DND-41 (cell line): ENCODE results near the gene SSTR4.
A peak's percentile ranks its signal among the peaks of the same experiment; 100 is the strongest.

ENCODE experiments used
- ATAC-seq: fragments of 200-7000 bp; cut with Tn5 transposase; 3 replicates; pipeline ENCODE4 v1.9.1; 2021; ENCODE audit warnings: low read depth; ENCODE audit not compliant: insufficient read depth
- DNase-seq: peaks from one replicate; pipeline ENCODE4 v3.0.0-alpha.2; 2020
- H2AFZ ChIP-seq: 2 replicates; pipeline ENCODE4 v1.6.0; 2012; ENCODE audit warnings: low read depth, low read length
- H3K27ac ChIP-seq: 2 replicates; pipeline ENCODE4 v1.5.1; 2012; ENCODE audit warnings: low read length, inconsistent platforms
- H3K27me3 ChIP-seq: fragments of 200-600 bp; sonication (generic); 2 replicates; pipeline ENCODE4 v1.6.0; 2012; ENCODE audit warnings: low read length, mild to moderate bottlenecking, inconsistent platforms; ENCODE audit not compliant: insufficient read depth, poor library complexity
- H3K36me3 ChIP-seq: 2 replicates; pipeline ENCODE4 v1.5.1; 2012; ENCODE audit warnings: low read length, inconsistent platforms; ENCODE audit not compliant: insufficient read depth
- H3K4me1 ChIP-seq: 2 replicates; pipeline ENCODE4 v1.5.1; 2012; ENCODE audit warnings: mild to moderate bottlenecking, low read length; ENCODE audit not compliant: insufficient read depth
- H3K4me2 ChIP-seq: 2 replicates; pipeline ENCODE4 v1.6.0; 2012; ENCODE audit warnings: mild to moderate bottlenecking, moderate library complexity, low read length, inconsistent platforms; ENCODE audit not compliant: insufficient read depth
- H3K4me3 ChIP-seq, 2 experiments: fragments of 200-600 bp in 1 of 2; shearing (Covaris generic) in 1 of 2; 2 replicates each; pipeline ENCODE4 v1.5.1; 2012 to 2016; ENCODE audit warnings: inconsistent platforms in 2 of 2, low read length in 2 of 2, mild to moderate bottlenecking in 2 of 2, low read depth in 1 of 2, moderate library complexity in 1 of 2
- H3K79me2 ChIP-seq: 2 replicates; pipeline ENCODE4 v1.6.0; 2012; ENCODE audit warnings: low read length, inconsistent platforms; ENCODE audit not compliant: insufficient read depth
- H3K9ac ChIP-seq: 2 replicates; pipeline ENCODE4 v1.6.0; 2012; ENCODE audit warnings: low read depth, mild to moderate bottlenecking, inconsistent platforms, low read length, moderate library complexity
- H3K9me3 ChIP-seq: 2 replicates; pipeline ENCODE4 v1.5.1; 2012; ENCODE audit warnings: low read length, moderate library complexity, mild to moderate bottlenecking, inconsistent platforms; ENCODE audit not compliant: insufficient read depth, severe bottlenecking
- H4K20me1 ChIP-seq: 2 replicates; pipeline ENCODE4 v1.6.0; 2012; ENCODE audit warnings: low read length; ENCODE audit not compliant: insufficient read depth
- CTCF ChIP-seq: IDR thresholded peaks from 2 replicates; pipeline ENCODE4 v1.5.1; 2012; ENCODE audit warnings: borderline replicate concordance, low read length, moderate library complexity, mild to moderate bottlenecking; ENCODE audit not compliant: poor library complexity, severe bottlenecking; ENCODE audit errors: extremely low read depth
- EZH2 ChIP-seq: IDR thresholded peaks from 3 replicates; pipeline ENCODE4 v1.6.1; 2012; ENCODE audit warnings: borderline replicate concordance, low read depth, mild to moderate bottlenecking, moderate library complexity, low read length, inconsistent platforms; ENCODE audit not compliant: severe bottlenecking

The SSTR4 gene

GRCh38 chr20:23050076-23050838 lies 15.1 kb downstream of the SSTR4 start:
- Histone ChIP-seq H3K9ac (no peak overlapping the region), H3K27ac (no peak overlapping the region), H3K4me1 (no peaks in the 10 kb centered on the region), H3K36me3 (no peaks in the 10 kb centered on the region), H3K4me2 (no peak overlapping the region), H2AFZ (no peak overlapping the region), H3K9me3 (no peaks in the 10 kb centered on the region), H3K79me2 (no peaks in the 10 kb centered on the region), H3K27me3 (no peaks in the 10 kb centered on the region), H4K20me1 (no peaks in the 10 kb centered on the region), H3K4me3 (no peak overlapping the region)
- no peak for DNase-seq
- no peak for ATAC-seq
- TF ChIP-seq EZH2 (no peak), CTCF (no peak)

- ATAC-seq = peak; percentile 35; the same call in 1 of the 3 replicates
- Histone ChIP-seq H2AFZ (no peak overlapping the region), H3K79me2 (no peaks in the 10 kb centered on the region), H3K36me3 (no peaks in the 10 kb centered on the region), H3K27me3 (no peaks in the 10 kb centered on the region), H3K4me1 (no peaks in the 10 kb centered on the region), H3K4me2 (no peak overlapping the region), H3K9me3 (no peaks in the 10 kb centered on the region), H3K27ac (no peak overlapping the region), H3K9ac (no peak overlapping the region), H4K20me1 (no peaks in the 10 kb centered on the region), H3K4me3 (no peak overlapping the region)
- TF ChIP-seq EZH2 (no peak), CTCF (peak; percentile 47)
- DNase-seq = peak; percentile 30
Observed at GRCh38 chr20:23050847-23051627, 15.9 kb downstream of the SSTR4 start.

GRCh38 chr20:23052904-23053303 lies 17.8 kb downstream of the SSTR4 start:
- DNase-seq (no peak), ATAC-seq (no peak)
- Histone ChIP-seq H2AFZ (no peak overlapping the region), H3K9me3 (no peaks in the 10 kb centered on the region), H3K9ac (no peak overlapping the region), H3K27ac (no peak overlapping the region), H4K20me1 (no peaks in the 10 kb centered on the region), H3K36me3 (no peaks in the 10 kb centered on the region), H3K79me2 (no peaks in the 10 kb centered on the region), H3K4me2 (no peak overlapping the region), H3K4me3 (no peak overlapping the region), H3K4me1 (no peaks in the 10 kb centered on the region), H3K27me3 (no peaks in the 10 kb centered on the region)
- TF ChIP-seq EZH2 (no peak), CTCF (no peak)
